Uterus (tissue), 2 donors: Measurements from ENCODE around the gene PARP9.

Experiments used
- CTCF ChIP-seq, 4 experiments: fragments of 200-600 bp in 2 of 4; fragments of 450-650 bp in 2 of 4; sonication (generic) in 2 of 4; IDR thresholded peaks; one replicate each; pipeline ENCODE4 v1.5.1; 2016 to 2019; ENCODE audit warnings: antibody characterized with exemption in 4 of 4, mild to moderate bottlenecking in 2 of 4, moderate library complexity in 1 of 4
- POLR2A ChIP-seq, 2 donors: fragments of 450-650 bp; IDR thresholded peaks; one replicate each; pipeline ENCODE4 v1.6.1; 2016; ENCODE audit warnings: antibody characterized with exemption in 2 of 2, mild to moderate bottlenecking in 1 of 2, moderate library complexity in 1 of 2

GRCh38 chr3:122563717-122564025, 429 bp downstream of the PARP9 start:
- TF ChIP-seq CTCF (IDR thresholded peaks at IDR 0.05) (no peak), POLR2A (IDR thresholded peaks at IDR 0.05) (no peak)
